GM19463 (cell line): ENCODE measurements around the gene TSPAN3.

Experiments
- ATAC-seq: cut with Tn5 transposase; IDR thresholded peaks from one replicate; pipeline ENCODE4 v1.9.1; 2021; ENCODE audit warnings: mild to moderate bottlenecking, moderate library complexity; ENCODE audit not compliant: unreplicated experiment

Gene TSPAN3

DNA sequence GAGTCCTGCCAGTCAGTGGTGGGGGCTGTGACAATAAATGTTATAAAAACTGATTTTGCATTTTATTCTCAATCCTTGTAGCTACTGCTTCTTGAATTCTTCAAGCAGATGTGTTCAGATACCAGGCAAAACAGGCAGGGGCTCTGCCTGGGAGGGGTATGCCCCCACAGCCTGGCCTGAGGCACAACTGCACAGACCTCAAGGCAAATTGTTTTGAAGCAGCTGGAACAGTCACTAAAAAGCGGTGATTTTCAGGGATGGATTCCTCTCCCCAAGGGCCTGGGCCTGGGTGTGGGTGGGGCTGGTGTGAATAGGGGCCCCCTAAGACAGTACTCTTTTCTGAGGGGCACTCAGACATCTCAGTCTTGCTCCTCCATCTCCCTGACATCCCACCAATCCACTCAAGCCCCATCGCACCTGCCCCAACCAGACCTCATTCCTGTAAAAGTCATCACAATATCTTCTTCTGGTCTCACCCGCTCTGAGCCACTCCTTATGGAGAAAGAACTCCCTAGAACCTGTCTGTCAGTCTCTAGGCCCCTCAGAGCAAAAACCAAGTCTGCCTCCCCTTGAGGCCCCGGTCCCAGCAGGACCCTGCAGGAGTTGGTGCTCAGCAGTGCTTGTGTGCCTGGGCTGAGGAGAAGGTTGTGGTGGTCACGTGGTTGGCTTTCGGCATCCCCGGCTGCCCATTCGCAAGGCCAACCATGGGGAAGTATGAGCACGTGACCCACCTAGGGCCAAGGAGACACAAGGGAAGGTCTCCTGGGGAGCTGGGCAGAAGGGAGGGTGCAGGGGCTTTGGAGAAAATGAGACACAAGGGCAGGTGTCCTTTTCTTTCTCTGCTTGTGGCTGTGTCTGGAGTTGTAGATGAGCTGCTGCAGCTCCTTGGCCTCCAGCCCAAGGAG is 78.9 kb downstream of the TSPAN3 start:
- no peak for ATAC-seq
